ENCODE data around the gene WDR81. TPM values are rescaled to one million over a fixed set of nuclear protein-coding genes. Genes with fewer than 3 reads are reported as not detected.

The WDR81 gene
- total and polyA plus RNA-seq, 10 of the 15 experiments (the other 5 are each of a cell fraction or from before 2014, with no cell fraction given), result 0.13 to 22.4 (median 7.3) TPM; not detected in 1

DNA sequence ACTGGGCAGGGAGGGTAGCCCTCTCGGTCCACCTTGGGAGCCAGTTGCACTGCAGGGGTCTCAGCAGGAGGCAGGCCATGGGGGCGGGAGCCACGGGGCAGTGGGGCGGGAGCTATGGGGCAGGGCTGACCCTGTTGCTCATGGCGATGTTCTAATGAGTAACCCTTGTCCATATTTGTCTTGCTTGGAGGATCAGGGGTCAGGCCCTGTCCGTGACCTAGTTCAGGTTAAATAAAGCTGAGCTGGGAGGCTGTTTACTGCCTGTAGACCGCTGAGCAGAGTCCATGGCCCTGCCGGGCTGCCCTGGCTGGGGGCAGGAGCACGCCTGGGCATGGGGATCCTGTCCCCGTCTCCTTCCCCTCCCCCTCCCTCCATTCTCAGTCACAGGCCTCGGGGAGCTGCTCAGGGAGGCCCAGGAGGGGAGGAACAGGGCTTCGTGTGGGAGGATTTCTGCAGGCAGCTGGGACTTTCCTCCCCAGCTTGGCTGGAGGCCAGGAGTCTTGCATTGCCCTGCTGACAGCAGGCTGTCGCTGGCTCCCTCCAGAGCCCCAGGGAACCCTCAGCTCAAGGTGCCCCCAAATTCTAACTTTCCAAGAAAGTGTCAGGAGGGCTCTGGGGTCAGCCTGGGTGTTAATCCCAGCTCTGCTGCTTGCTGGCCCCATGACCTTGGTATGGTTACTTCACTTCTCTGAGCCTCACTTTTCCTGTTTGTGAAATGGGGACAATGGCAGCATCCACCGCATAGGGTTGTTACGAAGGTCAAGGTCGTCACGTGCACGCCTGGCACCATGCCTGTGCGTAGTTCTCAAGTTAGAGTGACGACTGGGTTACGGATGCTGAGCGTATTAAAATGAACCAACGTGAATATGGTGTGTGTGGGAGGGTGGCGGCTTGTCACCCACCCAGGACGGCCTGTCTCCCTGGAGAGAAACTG, 12.1 kb downstream of the WDR81 start (continued):
- TF ChIP-seq, protein P1, sequence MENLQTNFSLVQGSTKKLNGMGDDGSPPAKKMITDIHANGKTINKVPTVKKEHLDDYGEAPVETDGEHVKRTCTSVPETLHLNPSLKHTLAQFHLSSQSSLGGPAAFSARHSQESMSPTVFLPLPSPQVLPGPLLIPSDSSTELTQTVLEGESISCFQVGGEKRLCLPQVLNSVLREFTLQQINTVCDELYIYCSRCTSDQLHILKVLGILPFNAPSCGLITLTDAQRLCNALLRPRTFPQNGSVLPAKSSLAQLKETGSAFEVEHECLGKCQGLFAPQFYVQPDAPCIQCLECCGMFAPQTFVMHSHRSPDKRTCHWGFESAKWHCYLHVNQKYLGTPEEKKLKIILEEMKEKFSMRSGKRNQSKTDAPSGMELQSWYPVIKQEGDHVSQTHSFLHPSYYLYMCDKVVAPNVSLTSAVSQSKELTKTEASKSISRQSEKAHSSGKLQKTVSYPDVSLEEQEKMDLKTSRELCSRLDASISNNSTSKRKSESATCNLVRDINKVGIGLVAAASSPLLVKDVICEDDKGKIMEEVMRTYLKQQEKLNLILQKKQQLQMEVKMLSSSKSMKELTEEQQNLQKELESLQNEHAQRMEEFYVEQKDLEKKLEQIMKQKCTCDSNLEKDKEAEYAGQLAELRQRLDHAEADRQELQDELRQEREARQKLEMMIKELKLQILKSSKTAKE (IDR thresholded peaks at IDR 0.05; ENCODE audit: low read depth, poor library complexity, severe bottlenecking), result peak; percentile 56
- TF ChIP-seq IKZF1 (conservative IDR thresholded peaks at IDR 0.05) (peak; percentile 88), NR2F1 (conservative IDR thresholded peaks at IDR 0.05) (peak; percentile 91), SIX5 (IDR thresholded peaks at IDR 0.05; ENCODE audit: low read depth, low read length, severe bottlenecking) (no peak), BHLHE40 (IDR thresholded peaks at IDR 0.05; ENCODE audit: borderline replicate concordance in 1 of 2, low read depth in 2 of 2, low read length in 1 of 2) (peak; percentile 36 to 62; a peak in 3 of 4 replicates), CHD2 (IDR thresholded peaks at IDR 0.05; ENCODE audit: borderline replicate concordance, low read depth, low read length) (peak; percentile 88; the same call in 1 of the 2 replicates), ZNF384 (IDR thresholded peaks at IDR 0.05; ENCODE audit: borderline replicate concordance, low read depth, low read length) (no peak), MYC (IDR thresholded peaks at IDR 0.05; ENCODE audit: insufficient read depth, insufficient read length, insufficient replicate concordance, low read length, severe bottlenecking) (no peak), BMI1 (IDR thresholded peaks at IDR 0.05; ENCODE audit: borderline replicate concordance) (no peak), POLR2AphosphoS2 (IDR thresholded peaks at IDR 0.05; ENCODE audit: low read depth, low read length) (no peak), BACH1 (IDR thresholded peaks at IDR 0.05; ENCODE audit: borderline replicate concordance) (0 out of 2 replicates have a peak, but pooled peaks have one; percentile 38), SMAD1 (IDR thresholded peaks at IDR 0.05; ENCODE audit: low read depth, partially characterized antibody) (peak; percentile 95), RELA (IDR thresholded peaks at IDR 0.05; ENCODE audit: borderline replicate concordance, partially characterized antibody) (peak; percentile 74), MYB (IDR thresholded peaks at IDR 0.05; ENCODE audit: borderline replicate concordance, low read depth, low read length) (no peak), SPI1 (IDR thresholded peaks at IDR 0.05; ENCODE audit: borderline replicate concordance, insufficient read depth, low read depth, low read length) (peak; percentile 69)
- TF ChIP-seq, protein P2, sequence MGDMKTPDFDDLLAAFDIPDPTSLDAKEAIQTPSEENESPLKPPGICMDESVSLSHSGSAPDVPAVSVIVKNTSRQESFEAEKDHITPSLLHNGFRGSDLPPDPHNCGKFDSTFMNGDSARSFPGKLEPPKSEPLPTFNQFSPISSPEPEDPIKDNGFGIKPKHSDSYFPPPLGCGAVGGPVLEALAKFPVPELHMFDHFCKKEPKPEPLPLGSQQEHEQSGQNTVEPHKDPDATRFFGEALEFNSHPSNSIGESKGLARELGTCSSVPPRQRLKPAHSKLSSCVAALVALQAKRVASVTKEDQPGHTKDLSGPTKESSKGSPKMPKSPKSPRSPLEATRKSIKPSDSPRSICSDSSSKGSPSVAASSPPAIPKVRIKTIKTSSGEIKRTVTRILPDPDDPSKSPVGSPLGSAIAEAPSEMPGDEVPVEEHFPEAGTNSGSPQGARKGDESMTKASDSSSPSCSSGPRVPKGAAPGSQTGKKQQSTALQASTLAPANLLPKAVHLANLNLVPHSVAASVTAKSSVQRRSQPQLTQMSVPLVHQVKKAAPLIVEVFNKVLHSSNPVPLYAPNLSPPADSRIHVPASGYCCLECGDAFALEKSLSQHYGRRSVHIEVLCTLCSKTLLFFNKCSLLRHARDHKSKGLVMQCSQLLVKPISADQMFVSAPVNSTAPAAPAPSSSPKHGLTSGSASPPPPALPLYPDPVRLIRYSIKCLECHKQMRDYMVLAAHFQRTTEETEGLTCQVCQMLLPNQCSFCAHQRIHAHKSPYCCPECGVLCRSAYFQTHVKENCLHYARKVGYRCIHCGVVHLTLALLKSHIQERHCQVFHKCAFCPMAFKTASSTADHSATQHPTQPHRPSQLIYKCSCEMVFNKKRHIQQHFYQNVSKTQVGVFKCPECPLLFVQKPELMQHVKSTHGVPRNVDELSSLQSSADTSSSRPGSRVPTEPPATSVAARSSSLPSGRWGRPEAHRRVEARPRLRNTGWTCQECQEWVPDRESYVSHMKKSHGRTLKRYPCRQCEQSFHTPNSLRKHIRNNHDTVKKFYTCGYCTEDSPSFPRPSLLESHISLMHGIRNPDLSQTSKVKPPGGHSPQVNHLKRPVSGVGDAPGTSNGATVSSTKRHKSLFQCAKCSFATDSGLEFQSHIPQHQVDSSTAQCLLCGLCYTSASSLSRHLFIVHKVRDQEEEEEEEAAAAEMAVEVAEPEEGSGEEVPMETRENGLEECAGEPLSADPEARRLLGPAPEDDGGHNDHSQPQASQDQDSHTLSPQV (IDR thresholded peaks at IDR 0.05), result no peak
- TF ChIP-seq, protein P3, sequence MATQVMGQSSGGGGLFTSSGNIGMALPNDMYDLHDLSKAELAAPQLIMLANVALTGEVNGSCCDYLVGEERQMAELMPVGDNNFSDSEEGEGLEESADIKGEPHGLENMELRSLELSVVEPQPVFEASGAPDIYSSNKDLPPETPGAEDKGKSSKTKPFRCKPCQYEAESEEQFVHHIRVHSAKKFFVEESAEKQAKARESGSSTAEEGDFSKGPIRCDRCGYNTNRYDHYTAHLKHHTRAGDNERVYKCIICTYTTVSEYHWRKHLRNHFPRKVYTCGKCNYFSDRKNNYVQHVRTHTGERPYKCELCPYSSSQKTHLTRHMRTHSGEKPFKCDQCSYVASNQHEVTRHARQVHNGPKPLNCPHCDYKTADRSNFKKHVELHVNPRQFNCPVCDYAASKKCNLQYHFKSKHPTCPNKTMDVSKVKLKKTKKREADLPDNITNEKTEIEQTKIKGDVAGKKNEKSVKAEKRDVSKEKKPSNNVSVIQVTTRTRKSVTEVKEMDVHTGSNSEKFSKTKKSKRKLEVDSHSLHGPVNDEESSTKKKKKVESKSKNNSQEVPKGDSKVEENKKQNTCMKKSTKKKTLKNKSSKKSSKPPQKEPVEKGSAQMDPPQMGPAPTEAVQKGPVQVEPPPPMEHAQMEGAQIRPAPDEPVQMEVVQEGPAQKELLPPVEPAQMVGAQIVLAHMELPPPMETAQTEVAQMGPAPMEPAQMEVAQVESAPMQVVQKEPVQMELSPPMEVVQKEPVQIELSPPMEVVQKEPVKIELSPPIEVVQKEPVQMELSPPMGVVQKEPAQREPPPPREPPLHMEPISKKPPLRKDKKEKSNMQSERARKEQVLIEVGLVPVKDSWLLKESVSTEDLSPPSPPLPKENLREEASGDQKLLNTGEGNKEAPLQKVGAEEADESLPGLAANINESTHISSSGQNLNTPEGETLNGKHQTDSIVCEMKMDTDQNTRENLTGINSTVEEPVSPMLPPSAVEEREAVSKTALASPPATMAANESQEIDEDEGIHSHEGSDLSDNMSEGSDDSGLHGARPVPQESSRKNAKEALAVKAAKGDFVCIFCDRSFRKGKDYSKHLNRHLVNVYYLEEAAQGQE (IDR thresholded peaks at IDR 0.05; ENCODE audit: low read depth, low read length), result no peak

All from GM12878 (cell line).